Duodenal mucosa (tissue), 2 donors: ENCODE data around the gene ELL3.
"Not testable (repeated sequence)": the region's sequence is repeated elsewhere in the genome, so short reads cannot be mapped to it uniquely, and the experiment has no call there.

ENCODE experiments used
- H3K27ac ChIP-seq: one replicate; pipeline ENCODE4 v1.7.0; 2013; ENCODE audit warnings: low read depth, low read length
- H3K27me3 ChIP-seq, 2 donors: one replicate each; pipeline ENCODE4 v1.7.0; 2013; ENCODE audit warnings: low read length in 2 of 2, control low read depth in 1 of 2; ENCODE audit not compliant: insufficient read depth in 2 of 2, control insufficient read depth in 1 of 2
- H3K36me3 ChIP-seq, 2 donors: one replicate each; pipeline ENCODE4 v1.7.0; 2013; ENCODE audit warnings: low read length in 2 of 2, control low read depth in 1 of 2; ENCODE audit not compliant: insufficient read depth in 2 of 2, control insufficient read depth in 1 of 2
- H3K4me1 ChIP-seq, 2 donors: one replicate each; pipeline ENCODE4 v1.7.0; 2013; ENCODE audit warnings: low read length in 2 of 2, control low read depth in 1 of 2; ENCODE audit not compliant: insufficient read depth in 2 of 2, control insufficient read depth in 1 of 2
- H3K4me3 ChIP-seq, 2 donors: one replicate each; pipeline ENCODE4 v1.7.0; 2013; ENCODE audit warnings: low read length in 2 of 2, low read depth in 1 of 2
- H3K9ac ChIP-seq, 2 donors: one replicate each; pipeline ENCODE4 v1.7.0; 2013; ENCODE audit warnings: low read length in 2 of 2, low read depth in 1 of 2
- H3K9me3 ChIP-seq, 2 donors: one replicate each; pipeline ENCODE4 v1.7.0; 2013; ENCODE audit warnings: low read length in 2 of 2, control low read depth in 1 of 2; ENCODE audit not compliant: control insufficient read depth in 1 of 2

The ELL3 gene

GRCh38 chr15:43728053-43728725 is 48.6 kb downstream of the ELL3 start:
- not testable (repeated sequence) for H3K4me3 ChIP-seq, H3K36me3 ChIP-seq, H3K27ac ChIP-seq, H3K9ac ChIP-seq, H3K27me3 ChIP-seq, H3K9me3 ChIP-seq, H3K4me1 ChIP-seq

DNA sequence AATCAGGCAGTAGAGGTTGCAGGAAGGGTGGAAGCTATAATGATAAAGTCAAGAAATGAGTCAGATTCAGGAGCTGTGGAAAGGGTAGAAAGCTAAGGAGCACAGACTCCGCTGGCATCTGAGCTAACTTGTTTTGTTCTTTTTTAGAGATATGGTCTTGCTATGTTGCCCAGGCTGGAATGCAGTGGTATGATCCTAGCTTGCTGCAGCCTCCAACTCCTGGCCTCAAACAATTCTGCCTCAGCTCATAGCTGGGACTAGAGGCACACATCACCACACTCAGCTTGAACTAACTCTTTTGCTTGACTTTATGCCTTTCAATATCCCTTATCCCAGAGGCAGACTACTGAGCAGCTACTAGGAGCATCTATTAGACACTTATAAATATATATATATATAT is 50.5 kb downstream of the ELL3 start:
- H3K27ac ChIP-seq, H3K4me3 ChIP-seq, H3K9ac ChIP-seq, H3K36me3 ChIP-seq, H3K27me3 ChIP-seq, H3K9me3 ChIP-seq, H3K4me1 ChIP-seq: not testable (repeated sequence)

DNA sequence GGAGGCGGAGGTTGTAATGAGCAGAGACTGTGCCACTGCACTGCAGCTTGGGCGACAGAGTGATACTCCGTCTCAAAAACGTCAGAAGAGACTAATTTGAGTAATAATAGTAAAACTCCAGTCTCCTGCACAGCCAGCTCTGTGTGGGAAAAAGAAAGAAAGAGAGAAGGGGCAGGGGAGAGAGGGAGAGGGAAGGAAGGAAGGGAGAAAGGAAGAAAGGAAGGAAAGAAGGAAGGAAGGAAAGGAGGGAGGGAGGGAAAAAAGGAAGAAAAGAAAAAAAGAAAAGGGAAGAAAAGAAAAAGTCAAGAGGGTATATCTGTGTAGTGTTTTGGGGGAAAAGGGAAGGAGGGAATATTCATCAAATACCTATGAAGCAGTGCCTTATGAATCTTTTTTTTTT is 53.6 kb downstream of the ELL3 start:
- Histone ChIP-seq H3K36me3 (no peaks in the 10 kb centered on the region), H3K9ac (no peak overlapping the region), H3K4me1 (no peaks in the 10 kb centered on the region), H3K4me3 (no peak overlapping the region), H3K27ac (no peak overlapping the region), H3K27me3 (no peaks in the 10 kb centered on the region), H3K9me3 (no peaks in the 10 kb centered on the region)
